Cardiac muscle cell (in vitro differentiated cells and primary cell): ENCODE measurements around the gene PRDX1. TPM values are rescaled to one million over a fixed set of nuclear protein-coding genes. Genes with fewer than 3 reads are reported as not detected.
"Not testable (repeated sequence)": the region's sequence is repeated elsewhere in the genome, so short reads cannot be mapped to it uniquely, and the experiment has no call there.

Experiments used
- DNase-seq, 2 donors: peaks; one replicate each; pipeline versions ENCODE4 v3.0.0 to v3.0.0-alpha.2; 2010 to 2017; ENCODE audit warnings: low read depth in 1 of 2, low spot score in 1 of 2
- H3K27ac ChIP-seq: fragments of 200-600 bp; sonication (generic); 2 replicates; pipeline ENCODE4 v1.5.1; 2016
- H3K27me3 ChIP-seq: fragments of 200-600 bp; sonication (generic); 2 replicates; pipeline ENCODE4 v1.6.0; 2016; ENCODE audit warnings: control low read depth
- H3K36me3 ChIP-seq: fragments of 200-600 bp; sonication (generic); 2 replicates; pipeline ENCODE4 v1.5.1; 2016; ENCODE audit warnings: control low read depth
- H3K4me1 ChIP-seq: fragments of 200-600 bp; sonication (generic); 2 replicates; pipeline ENCODE4 v1.8.1; 2017; ENCODE audit warnings: low read depth, mild to moderate bottlenecking, mixed run types
- H3K4me3 ChIP-seq: fragments of 200-600 bp; sonication (generic); 2 replicates; pipeline ENCODE4 v1.5.1; 2016; ENCODE audit warnings: mild to moderate bottlenecking
- H3K9me3 ChIP-seq: fragments of 200-600 bp; sonication (generic); 2 replicates; pipeline ENCODE4 v1.5.1; 2017; ENCODE audit warnings: low read depth, mild to moderate bottlenecking, control low read depth
- CTCF ChIP-seq: IDR thresholded peaks from 2 replicates; pipeline ENCODE4 v1.5.1; 2012; ENCODE audit warnings: low read depth, mild to moderate bottlenecking, low read length
- polyA plus RNA-seq: library from polyadenylated mRNA; unstranded; fragments of >200 nt; fragmentation: Nextera tagmentation; extraction: Ambion mirVana; gene quantifications from 2 replicates; pipeline ENCODE4 v1.2.1, GENCODE V29; 2016
- total RNA-seq: library from RNA; depleted of rRNA; stranded (reverse); fragments of >200 nt; gene quantifications from 2 replicates; pipeline ENCODE4 v1.2.3, GENCODE V29; 2016

PRDX1 gene
- total and polyA plus RNA-seq, 2 experiments from 2014 or later, result 526 to 1,744 TPM

- H3K9me3 ChIP-seq, result no peaks in the 10 kb centered on the region
These were observed 14.5 kb upstream of the PRDX1 start for GRCh38 chr1:45535988-45536766.

GRCh38 chr1:45531873-45532272 is 10.2 kb upstream of the PRDX1 start:
- TF ChIP-seq CTCF, result no peak
- Histone ChIP-seq H3K36me3 (no peaks in the 10 kb centered on the region), H3K4me3 (no peak overlapping the region), H3K4me1 (peaks cover under 1% of the 10 kb centered on the region), H3K27ac (no peak overlapping the region), H3K9me3 (no peaks in the 10 kb centered on the region), H3K27me3 (no peaks in the 10 kb centered on the region)
- DNase-seq, result no peak

More at GRCh38 chr1:45535988-45536766, 14.5 kb upstream of the PRDX1 start:
- Histone ChIP-seq H3K27me3 (no peaks in the 10 kb centered on the region), H3K36me3 (no peaks in the 10 kb centered on the region), H3K4me3 (no peak overlapping the region), H3K4me1 (no peaks in the 10 kb centered on the region), H3K27ac (no peak overlapping the region)
- TF ChIP-seq CTCF, result no peak
- no peak for DNase-seq

GRCh38 chr1:45530632-45531135 is 9.0 kb upstream of the PRDX1 start:
- no peaks in the 10 kb centered on the region for H3K36me3 ChIP-seq
- no peak for DNase-seq
- no peaks in the 10 kb centered on the region for H3K9me3 ChIP-seq
- TF ChIP-seq CTCF, result no peak
- H3K27me3 ChIP-seq, result no peaks in the 10 kb centered on the region
- no peak overlapping the region for H3K27ac ChIP-seq
- no peak overlapping the region for H3K4me3 ChIP-seq
- H3K4me1 ChIP-seq, result peaks cover 11% of the 10 kb centered on the region

- Histone ChIP-seq H3K27me3 (no peaks in the 10 kb centered on the region), H3K9me3 (no peaks in the 10 kb centered on the region), H3K27ac (no peak overlapping the region), H3K4me1 (peaks cover 32% of the 10 kb centered on the region), H3K4me3 (no peak overlapping the region), H3K36me3 (no peaks in the 10 kb centered on the region)
- TF ChIP-seq CTCF, result no peak
- DNase-seq, result no peak
These were observed 4.5 kb upstream of the PRDX1 start for GRCh38 chr1:45526135-45526644.

GRCh38 chr1:45523975-45524374 is 2.3 kb upstream of the PRDX1 start:
- Histone ChIP-seq H3K4me1 (peaks cover 34% of the 10 kb centered on the region), H3K27ac (peak overlapping the region; percentile 86)
- DNase-seq, H3K4me3 ChIP-seq, H3K36me3 ChIP-seq, H3K9me3 ChIP-seq, H3K27me3 ChIP-seq: not testable (repeated sequence)

- H3K27me3 ChIP-seq, H3K36me3 ChIP-seq, H3K4me3 ChIP-seq, DNase-seq, H3K9me3 ChIP-seq: not testable (repeated sequence)
- peaks cover 34% of the 10 kb centered on the region for H3K4me1 ChIP-seq
- peak overlapping the region; percentile 86 for H3K27ac ChIP-seq
These were observed 1.8 kb upstream of the PRDX1 start for GRCh38 chr1:45523516-45523915.
